CD4-positive, alpha-beta memory T cell (primary cell): ENCODE results near the gene MPLKIP. TPM values are rescaled to one million over a fixed set of nuclear protein-coding genes. Genes with fewer than 3 reads are reported as not detected.
"Not testable (repeated sequence)": the region's sequence is repeated elsewhere in the genome, so short reads cannot be mapped to it uniquely, and the experiment has no call there.

Source experiments
- CTCF ChIA-PET: fragments of 350-600 bp; sonication (Branson Sonifier 250); formaldehyde crosslinking; loops from one replicate; lab custom pipeline; 2021; ENCODE audit warnings: inconsistent platforms; ENCODE audit not compliant: partially characterized antibody; lab: Charles Lee
- POLR2A ChIA-PET: fragments of 350-600 bp; sonication (Branson Sonifier 250); formaldehyde crosslinking; loops from one replicate; lab custom pipeline; 2021; ENCODE audit not compliant: partially characterized antibody; lab: Charles Lee
- DNase-seq, 5 donors: peaks; one replicate each; pipeline versions ENCODE4 v3.0.0 to v3.0.0-alpha.2; 2020 to 2022; ENCODE audit warnings: mixed read lengths in 1 of 5
- H3K27ac ChIP-seq: one replicate; pipeline ENCODE4 v1.7.0; 2013; ENCODE audit warnings: low read depth, low read length
- H3K27me3 ChIP-seq: 2 replicates; pipeline ENCODE4 v1.7.0; 2013; ENCODE audit warnings: mild to moderate bottlenecking, low read length, moderate library complexity; ENCODE audit not compliant: insufficient read depth
- H3K36me3 ChIP-seq: 2 replicates; pipeline ENCODE4 v1.7.0; 2013; ENCODE audit warnings: mild to moderate bottlenecking, low read length, moderate library complexity; ENCODE audit not compliant: insufficient read depth
- H3K4me1 ChIP-seq: 2 replicates; pipeline ENCODE4 v1.7.0; 2013; ENCODE audit warnings: mild to moderate bottlenecking, low read length, moderate library complexity; ENCODE audit not compliant: insufficient read depth
- H3K4me3 ChIP-seq, 2 donors: one replicate each; pipeline ENCODE4 v1.7.0; 2013; ENCODE audit warnings: low read length in 2 of 2, mild to moderate bottlenecking in 1 of 2
- H3K9me3 ChIP-seq, 2 donors: one replicate each; pipeline ENCODE4 v1.7.0; 2013; ENCODE audit warnings: low read length in 2 of 2, control low read depth in 1 of 2; ENCODE audit not compliant: control insufficient read depth in 1 of 2
- H3K27ac Mint-ChIP-seq, 7 donors: one replicate each; pipeline ENCODE4 v1.8.0; 2020 to 2021; ENCODE audit warnings: mixed read lengths in 7 of 7, mild to moderate bottlenecking in 6 of 7, inconsistent platforms in 3 of 7, moderate library complexity in 3 of 7
- H3K27me3 Mint-ChIP-seq, 2 donors: one replicate each; pipeline ENCODE4 v1.8.0; 2020 to 2021; ENCODE audit warnings: mixed read lengths in 2 of 2
- H3K36me3 Mint-ChIP-seq, 2 donors: one replicate each; pipeline ENCODE4 v1.8.0; 2020 to 2021; ENCODE audit warnings: mixed read lengths in 2 of 2, inconsistent platforms in 1 of 2, mild to moderate bottlenecking in 1 of 2
- H3K4me1 Mint-ChIP-seq, 4 donors: one replicate each; pipeline ENCODE4 v1.8.0; 2020 to 2021; ENCODE audit warnings: mixed read lengths in 4 of 4, mild to moderate bottlenecking in 1 of 4
- H3K4me3 Mint-ChIP-seq, 8 donors: one replicate each; pipeline ENCODE4 v1.8.0; 2020 to 2021; ENCODE audit warnings: mixed read lengths in 8 of 8, mild to moderate bottlenecking in 7 of 8, moderate library complexity in 6 of 8, inconsistent platforms in 3 of 8
- H3K9me3 Mint-ChIP-seq, 8 donors: one replicate each; pipeline ENCODE4 v1.8.0; 2020 to 2021; ENCODE audit warnings: mixed read lengths in 8 of 8, mild to moderate bottlenecking in 5 of 8, inconsistent platforms in 3 of 8, moderate library complexity in 1 of 8
- intact Hi-C: fragments of 100-400 bp; cut with micrococcal nuclease; formaldehyde crosslinking; loops from one replicate; pipeline ENCODE4 v1.15.1; 2023
- polyA plus RNA-seq, 2 donors: library from polyadenylated mRNA; unstranded; fragments of 300-500 nt; fragmentation: Illumina TruSeq; gene quantifications; one replicate each; pipeline ENCODE4 v1.2.3, GENCODE V29; 2021
- total RNA-seq, 2 experiments: library from RNA; stranded (reverse); gene quantifications; one replicate each; pipeline ENCODE4 v1.2.3, GENCODE V29; 2021

The MPLKIP gene
- total RNA-seq (10 to 100 TPM; 34.3 to 34.8 TPM), polyA plus RNA-seq (10 to 100 TPM; 60.7 to 92.3 TPM)

- peak within 1 kb of the TSS; percentile 98 to 99 for H3K4me3 ChIP-seq
- CTCF ChIA-PET = interaction anchor here (0.6 to 2.1 kb wide), 8 partner anchors 9 to 511 kb away, joined by 3 to 8 read pairs (median 4); partner anchors contain the start of gene RALA
- Mint-ChIP-seq H3K27ac (peak within 1 kb of the TSS; percentile 94 to 100 (median 98)), H3K27me3 (peaks cover 0 to 4% of the 10 kb centered on the region in 2 donors), H3K36me3 (peaks cover 0 to 15% of the 10 kb centered on the region in 2 donors), H3K4me1 (peaks cover 15 to 49% (median 27%) of the 10 kb centered on the region in 4 donors), H3K9me3 (no peaks in the 10 kb centered on the region), H3K4me3 (peak within 1 kb of the TSS; percentile 93 to 100 (median 98))
- H3K27ac ChIP-seq = peak within 1 kb of the TSS; percentile 87
- POLR2A ChIA-PET = interaction anchor here (0.7 to 4.0 kb wide), 7 partner anchors 12 to 568 kb away, joined by 3 to 54 read pairs (median 4); partner anchors contain the start of genes CDK13, RALA and YAE1
- no peaks in the 10 kb centered on the region for H3K36me3 ChIP-seq
- H3K27me3 ChIP-seq = no peaks in the 10 kb centered on the region
- H3K9me3 ChIP-seq = no peaks in the 10 kb centered on the region
- intact Hi-C loops = loop anchor here (1.0 to 5.0 kb wide), 5 partner anchors 185 to 1227 kb away; partner anchors contain the start of genes VPS41 and YAE1
- DNase-seq = peak; percentile 87 to 93 (median 90)
- H3K4me1 ChIP-seq = peaks cover 38% of the 10 kb centered on the region
These were observed at the start of gene MPLKIP, which contains the start of gene SUGCT for GRCh38 chr7:40134428-40135316. MPLKIP (minus strand) TSS chr7:40134622; CDS start chr7:40134567, 55 bp downstream. SUGCT (plus strand) TSS chr7:40135005.

- H3K4me1 ChIP-seq = no peaks in the 10 kb centered on the region
- H3K9me3 ChIP-seq = no peaks in the 10 kb centered on the region
- Mint-ChIP-seq H3K9me3 (no peaks in the 10 kb centered on the region), H3K27me3 (peaks cover 0 to 2% of the 10 kb centered on the region in 2 donors), H3K4me3 (no peak overlapping the region), H3K36me3 (no peaks in the 10 kb centered on the region), H3K27ac (no peak overlapping the region), H3K4me1 (no peaks in the 10 kb centered on the region)
- no peaks in the 10 kb centered on the region for H3K36me3 ChIP-seq
- DNase-seq = no peak
- ChIA-PET CTCF (no interaction called here), POLR2A (no interaction called here)
- H3K4me3 ChIP-seq = no peak overlapping the region
- no peak overlapping the region for H3K27ac ChIP-seq
- intact Hi-C loops = no loop called here
- no peaks in the 10 kb centered on the region for H3K27me3 ChIP-seq
These were observed 48.0 kb upstream of the MPLKIP start for GRCh38 chr7:40182452-40182851.

DNA sequence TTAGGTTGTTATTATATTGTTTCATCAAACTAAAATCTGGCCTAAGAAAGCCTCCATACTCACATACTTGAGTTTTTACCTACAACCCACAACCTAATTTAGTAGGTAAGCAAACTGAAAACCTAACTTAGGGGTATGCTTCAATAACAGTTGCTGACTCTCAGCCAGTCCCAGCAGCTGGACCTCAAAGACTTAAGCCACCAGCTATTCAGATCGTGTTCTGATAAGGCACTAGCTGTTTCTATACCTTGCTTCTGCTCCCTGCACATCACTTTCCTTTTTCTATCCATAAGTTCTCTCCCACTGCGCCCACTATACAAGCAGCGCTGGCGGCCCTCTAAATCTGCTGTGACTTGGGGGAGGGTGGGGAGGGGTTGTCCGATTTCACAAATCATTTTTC, 42.6 kb upstream of the MPLKIP start:
- intact Hi-C loops = no loop called here
- no peak overlapping the region for H3K4me3 Mint-ChIP-seq
- Histone ChIP-seq H3K9me3 (no peaks in the 10 kb centered on the region), H3K4me1 (no peaks in the 10 kb centered on the region), H3K27me3 (no peaks in the 10 kb centered on the region), H3K36me3 (no peaks in the 10 kb centered on the region), H3K27ac (no peak overlapping the region), H3K4me3 (no peak overlapping the region)
- no peaks in the 10 kb centered on the region for H3K9me3 Mint-ChIP-seq
- H3K4me1 Mint-ChIP-seq = no peaks in the 10 kb centered on the region
- peak overlapping the region in 1 of 7 donors; percentile 80 for H3K27ac Mint-ChIP-seq
- POLR2A ChIA-PET = no interaction called here
- no peaks in the 10 kb centered on the region for H3K36me3 Mint-ChIP-seq
- H3K27me3 Mint-ChIP-seq = peaks cover 0 to 3% of the 10 kb centered on the region in 2 donors
- CTCF ChIA-PET = interaction anchor here (0.7 kb wide), 1 partner anchor 27 kb away, joined by 3 read pairs; no protein-coding TSS in a partner anchor
- DNase-seq = no peak

DNA sequence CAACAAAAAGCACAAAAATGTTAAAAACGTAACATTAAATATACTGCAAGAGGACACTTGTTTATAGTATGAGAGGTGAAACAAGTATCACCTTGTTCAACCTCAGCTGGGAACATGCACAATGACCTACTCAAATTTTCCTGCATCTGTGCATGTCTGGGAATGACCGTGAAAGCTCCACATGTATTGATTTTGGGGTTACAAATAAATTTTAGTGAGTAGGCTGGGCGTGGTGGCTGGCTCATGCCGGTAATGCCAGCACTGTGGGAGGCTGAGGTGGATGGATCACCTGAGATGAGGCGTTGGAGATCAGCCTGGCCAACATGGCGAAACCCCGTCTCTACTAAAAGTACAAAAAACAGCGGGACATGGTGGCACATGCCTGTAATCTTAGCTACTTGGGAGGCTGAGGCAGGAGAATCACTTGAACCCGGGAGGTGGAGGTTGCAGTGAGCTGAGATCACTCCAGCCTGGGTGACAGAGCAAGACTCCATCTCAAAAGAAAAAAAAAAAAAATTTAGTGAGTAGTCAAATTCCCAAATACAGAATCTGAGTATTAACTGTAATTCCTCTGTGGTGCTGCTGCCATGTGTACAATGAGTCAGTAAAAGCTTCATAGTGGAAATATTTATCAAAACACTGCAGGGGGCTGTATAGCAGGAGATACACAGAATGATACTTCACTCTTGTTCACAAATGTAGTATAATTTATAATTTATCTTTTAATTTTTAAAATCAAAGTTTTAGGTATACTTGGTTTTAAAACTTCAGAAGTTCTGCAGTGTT, 41.5 kb upstream of the MPLKIP start:
- ChIA-PET CTCF (interaction anchor here (0.7 kb wide), 2 partner anchors 28 to 60 kb away, joined by 3 read pairs; no protein-coding TSS in a partner anchor), POLR2A (no interaction called here)
- H3K36me3 Mint-ChIP-seq = no peaks in the 10 kb centered on the region
- no peaks in the 10 kb centered on the region for H3K9me3 Mint-ChIP-seq
- Histone ChIP-seq H3K27me3 (no peaks in the 10 kb centered on the region), H3K4me1 (no peaks in the 10 kb centered on the region), H3K36me3 (no peaks in the 10 kb centered on the region), H3K4me3 (no peak overlapping the region), H3K9me3 (no peaks in the 10 kb centered on the region), H3K27ac (no peak overlapping the region)
- no peak overlapping the region for H3K4me3 Mint-ChIP-seq
- no peak for DNase-seq
- H3K27ac Mint-ChIP-seq = no peak overlapping the region
- H3K4me1 Mint-ChIP-seq = no peaks in the 10 kb centered on the region
- peaks cover 0 to 4% of the 10 kb centered on the region in 2 donors for H3K27me3 Mint-ChIP-seq
- intact Hi-C loops = no loop called here

DNA sequence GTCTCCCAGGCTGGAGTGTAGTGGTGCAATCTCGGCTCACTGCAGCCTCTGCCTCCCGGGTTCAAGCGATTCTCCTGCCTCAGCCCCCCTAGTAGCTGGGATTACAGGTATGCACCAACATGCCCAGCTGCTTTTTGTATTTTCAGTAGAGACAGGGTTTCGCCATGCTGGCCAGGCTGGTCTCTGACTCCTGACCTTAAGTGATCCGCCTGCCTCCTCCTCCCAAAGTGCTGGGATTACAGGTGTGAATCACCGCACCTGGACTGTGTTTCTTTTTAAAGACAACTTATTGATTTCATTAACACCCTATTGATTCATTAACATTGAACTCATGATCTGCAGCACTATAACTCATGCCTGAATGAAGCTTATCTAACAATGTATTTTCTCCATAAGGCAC, 40.8 kb upstream of the MPLKIP start:
- H3K36me3 ChIP-seq, H3K27ac ChIP-seq, POLR2A ChIA-PET, intact Hi-C loops, H3K9me3 ChIP-seq, DNase-seq, H3K27ac Mint-ChIP-seq, H3K4me1 ChIP-seq, H3K9me3 Mint-ChIP-seq, H3K4me3 ChIP-seq, CTCF ChIA-PET, H3K27me3 Mint-ChIP-seq, H3K27me3 ChIP-seq, H3K4me3 Mint-ChIP-seq, H3K4me1 Mint-ChIP-seq, H3K36me3 Mint-ChIP-seq: not testable (repeated sequence)

GRCh38 chr7:40173121-40173520, 38.7 kb upstream of the MPLKIP start:
- H3K27ac Mint-ChIP-seq, H3K4me1 ChIP-seq, DNase-seq, POLR2A ChIA-PET, H3K4me1 Mint-ChIP-seq, H3K4me3 ChIP-seq, H3K36me3 ChIP-seq, CTCF ChIA-PET, intact Hi-C loops, H3K27me3 Mint-ChIP-seq, H3K36me3 Mint-ChIP-seq, H3K9me3 ChIP-seq, H3K27ac ChIP-seq, H3K4me3 Mint-ChIP-seq, H3K9me3 Mint-ChIP-seq, H3K27me3 ChIP-seq: not testable (repeated sequence)

- H3K36me3 ChIP-seq, DNase-seq, H3K4me3 ChIP-seq, intact Hi-C loops, CTCF ChIA-PET, H3K4me1 ChIP-seq, H3K27me3 Mint-ChIP-seq, H3K9me3 ChIP-seq, POLR2A ChIA-PET, H3K4me1 Mint-ChIP-seq, H3K4me3 Mint-ChIP-seq, H3K27me3 ChIP-seq, H3K27ac ChIP-seq, H3K9me3 Mint-ChIP-seq, H3K36me3 Mint-ChIP-seq: not testable (repeated sequence)
- peak overlapping the region in 1 of 7 donors; percentile 46 for H3K27ac Mint-ChIP-seq
These were observed 33.8 kb upstream of the MPLKIP start for GRCh38 chr7:40168266-40168665.
